ENCODE data around the gene NANS.

GRCh38 chr9:98128316-98128715 lies 71.8 kb downstream of the NANS start:
- TF ChIP-seq SUZ12 (IDR thresholded peaks at IDR 0.05): no peak
- no peak for TF ChIP-seq ZNF384 (IDR thresholded peaks at IDR 0.05)
- no peak for TF ChIP-seq SP1 (IDR thresholded peaks at IDR 0.05)
- TF ChIP-seq FOXK2 (IDR thresholded peaks at IDR 0.05): no peak
- TF ChIP-seq TARDBP (IDR thresholded peaks at IDR 0.05): no peak
- TF ChIP-seq FOXM1 (IDR thresholded peaks at IDR 0.05; ENCODE audit: borderline replicate concordance): no peak

All from HEK293T (cell line).